Activated T-helper 2 cell treated with anti-CD3 and anti-CD28 coated beads, Interferon-gamma antibody, Interleukin-2, Interleukin-4, amounts not matched to agents 10 μg/mL and 5 μg/mL and 100 μg/mL, durations not matched to agents 14 hours and 24 hours and 36 hours (primary cell): ENCODE measurements around the gene PPP2R2C. TPM values are rescaled to one million over a fixed set of nuclear protein-coding genes. Genes with fewer than 3 reads are reported as not detected.

Source experiments
- DNase-seq: peaks from one replicate; pipeline ENCODE4 v3.0.0; 2021; ENCODE audit warnings: low spot score
- H3K27ac Mint-ChIP-seq: one replicate; pipeline ENCODE4 v1.8.0; 2021; ENCODE audit warnings: mixed read lengths
- H3K27me3 Mint-ChIP-seq: one replicate; pipeline ENCODE4 v1.8.0; 2021; ENCODE audit warnings: low read depth, mixed read lengths
- H3K36me3 Mint-ChIP-seq: one replicate; pipeline ENCODE4 v1.8.0; 2021; ENCODE audit warnings: low read depth, mixed read lengths
- H3K4me1 Mint-ChIP-seq: one replicate; pipeline ENCODE4 v1.8.0; 2021; ENCODE audit warnings: low read depth, mixed read lengths
- H3K4me3 Mint-ChIP-seq: one replicate; pipeline ENCODE4 v1.8.0; 2021; ENCODE audit warnings: low read depth, mild to moderate bottlenecking, moderate library complexity, mixed read lengths
- H3K9me3 Mint-ChIP-seq: one replicate; pipeline ENCODE4 v1.8.0; 2021; ENCODE audit warnings: mixed read lengths
- intact Hi-C: fragments of 100-400 bp; cut with micrococcal nuclease; formaldehyde crosslinking; loops from one replicate; pipeline ENCODE4 v1.15.1; 2023
- total RNA-seq: library from RNA; stranded (reverse); gene quantifications from 2 replicates; pipeline ENCODE4 v1.2.3, GENCODE V29; 2022

The PPP2R2C gene
- total RNA-seq, 1 donor from 2014 or later: not detected

DNA sequence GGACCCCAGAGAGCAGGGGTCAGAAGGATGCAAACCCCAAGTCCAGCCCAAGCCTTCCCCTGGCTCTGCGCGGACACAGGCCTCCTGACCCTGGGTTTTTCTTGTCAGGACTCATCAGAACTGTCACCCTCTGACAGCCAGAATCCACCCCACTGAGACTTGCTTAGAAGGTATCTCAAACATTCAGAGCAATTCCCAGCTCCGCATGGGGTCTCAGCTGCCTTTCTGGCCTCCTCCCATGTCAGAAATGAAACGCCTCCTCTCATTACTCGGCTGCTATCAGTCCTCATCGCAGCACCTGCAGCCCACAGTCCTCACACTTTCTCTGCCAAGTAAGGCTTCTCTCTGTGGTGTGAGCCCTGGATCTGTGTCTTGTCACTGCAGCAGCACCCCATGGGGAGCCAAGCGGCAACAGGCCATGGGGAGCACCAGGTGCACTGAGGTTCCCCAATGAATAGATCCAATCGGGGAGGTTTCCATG, 105.0 kb downstream of the PPP2R2C start:
- intact Hi-C loops: no loop called here

DNA sequence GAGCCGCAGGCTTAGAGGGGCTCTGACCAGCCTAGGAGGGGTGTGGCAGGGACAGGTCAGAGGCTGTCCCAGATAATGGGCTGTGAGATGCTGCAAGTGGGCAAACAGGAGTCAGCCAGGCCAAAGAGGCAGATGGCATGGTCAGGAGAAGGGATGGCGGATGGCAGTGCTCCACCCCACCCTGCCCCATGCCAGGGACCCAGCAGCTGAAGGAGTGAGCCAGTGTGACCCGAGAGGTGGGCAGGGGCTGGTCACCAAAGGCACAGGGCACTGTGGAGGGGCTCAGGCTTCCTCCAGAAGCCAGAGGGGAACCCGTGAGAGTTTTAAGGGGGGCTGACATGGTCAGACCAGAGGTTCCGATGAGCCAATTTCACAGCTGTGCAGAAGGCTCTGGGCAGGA, 105.8 kb downstream of the PPP2R2C start:
- no peak for DNase-seq
- Mint-ChIP-seq H3K27me3 (no peaks in the 10 kb centered on the region), H3K9me3 (no peaks in the 10 kb centered on the region), H3K36me3 (no peaks in the 10 kb centered on the region), H3K4me3 (no peak overlapping the region), H3K27ac (no peak overlapping the region), H3K4me1 (no peaks in the 10 kb centered on the region)
- intact Hi-C loops: no loop called here

More for the DNA sequence above, 105.0 kb downstream of the PPP2R2C start:
- H3K36me3 Mint-ChIP-seq: no peaks in the 10 kb centered on the region
- DNase-seq: no peak
- no peaks in the 10 kb centered on the region for H3K27me3 Mint-ChIP-seq
- no peak overlapping the region for H3K4me3 Mint-ChIP-seq
- H3K27ac Mint-ChIP-seq: no peak overlapping the region
- no peaks in the 10 kb centered on the region for H3K4me1 Mint-ChIP-seq
- no peaks in the 10 kb centered on the region for H3K9me3 Mint-ChIP-seq

DNA sequence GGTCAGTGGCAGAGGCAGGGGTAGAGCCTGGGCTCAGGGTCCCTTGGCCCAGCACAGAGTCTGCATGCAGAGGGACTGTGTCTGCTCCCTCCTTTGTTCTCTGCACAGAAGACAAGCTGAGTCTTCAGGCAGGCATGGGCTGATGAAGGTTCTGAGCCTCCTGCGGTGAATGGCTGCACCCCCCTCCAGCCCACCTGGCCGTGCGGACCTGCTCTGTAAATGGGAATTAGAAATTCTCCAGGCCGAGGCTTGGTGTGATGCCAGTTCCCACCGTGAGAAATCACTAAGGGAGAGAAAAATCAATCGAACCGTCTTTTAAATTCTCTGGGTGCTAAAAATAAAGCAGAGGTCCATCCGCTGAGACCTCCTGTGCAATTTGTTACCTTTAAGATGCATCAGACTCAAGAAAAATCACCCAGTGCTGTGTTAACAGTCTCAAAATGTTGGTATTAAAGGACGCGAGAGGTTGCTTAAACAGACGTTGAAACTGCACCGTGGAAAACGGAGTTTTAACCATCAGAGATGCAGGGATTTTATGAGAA, 106.8 kb downstream of the PPP2R2C start:
- H3K9me3 Mint-ChIP-seq: no peaks in the 10 kb centered on the region
- no peaks in the 10 kb centered on the region for H3K36me3 Mint-ChIP-seq
- no peaks in the 10 kb centered on the region for H3K27me3 Mint-ChIP-seq
- no peaks in the 10 kb centered on the region for H3K4me1 Mint-ChIP-seq
- intact Hi-C loops: no loop called here
- no peak overlapping the region for H3K4me3 Mint-ChIP-seq
- no peak overlapping the region for H3K27ac Mint-ChIP-seq
- no peak for DNase-seq

GRCh38 chr4:6364581-6364980, 107.8 kb downstream of the PPP2R2C start:
- Mint-ChIP-seq H3K4me1 (no peaks in the 10 kb centered on the region), H3K27me3 (no peaks in the 10 kb centered on the region), H3K27ac (no peak overlapping the region), H3K4me3 (no peak overlapping the region), H3K9me3 (no peaks in the 10 kb centered on the region), H3K36me3 (no peaks in the 10 kb centered on the region)
- intact Hi-C loops: no loop called here
- no peak for DNase-seq

GRCh38 chr4:6364146-6364545, 108.3 kb downstream of the PPP2R2C start:
- no peak for DNase-seq
- intact Hi-C loops: no loop called here
- Mint-ChIP-seq H3K4me1 (no peaks in the 10 kb centered on the region), H3K9me3 (no peaks in the 10 kb centered on the region), H3K4me3 (no peak overlapping the region), H3K27me3 (no peaks in the 10 kb centered on the region), H3K27ac (no peak overlapping the region), H3K36me3 (no peaks in the 10 kb centered on the region)

- Mint-ChIP-seq H3K4me3 (no peak overlapping the region), H3K4me1 (no peaks in the 10 kb centered on the region), H3K27me3 (no peaks in the 10 kb centered on the region), H3K9me3 (no peaks in the 10 kb centered on the region), H3K36me3 (no peaks in the 10 kb centered on the region), H3K27ac (no peak overlapping the region)
- DNase-seq: peak; percentile 18
- intact Hi-C loops: no loop called here
These were observed 109.5 kb downstream of the PPP2R2C start for GRCh38 chr4:6362896-6363295.

- H3K27ac Mint-ChIP-seq: no peak overlapping the region
- intact Hi-C loops: no loop called here
- no peaks in the 10 kb centered on the region for H3K9me3 Mint-ChIP-seq
- no peak for DNase-seq
- H3K4me3 Mint-ChIP-seq: no peak overlapping the region
- H3K4me1 Mint-ChIP-seq: no peaks in the 10 kb centered on the region
- H3K36me3 Mint-ChIP-seq: no peaks in the 10 kb centered on the region
- no peaks in the 10 kb centered on the region for H3K27me3 Mint-ChIP-seq
These were observed 110.0 kb downstream of the PPP2R2C start for GRCh38 chr4:6362243-6362885.

DNA sequence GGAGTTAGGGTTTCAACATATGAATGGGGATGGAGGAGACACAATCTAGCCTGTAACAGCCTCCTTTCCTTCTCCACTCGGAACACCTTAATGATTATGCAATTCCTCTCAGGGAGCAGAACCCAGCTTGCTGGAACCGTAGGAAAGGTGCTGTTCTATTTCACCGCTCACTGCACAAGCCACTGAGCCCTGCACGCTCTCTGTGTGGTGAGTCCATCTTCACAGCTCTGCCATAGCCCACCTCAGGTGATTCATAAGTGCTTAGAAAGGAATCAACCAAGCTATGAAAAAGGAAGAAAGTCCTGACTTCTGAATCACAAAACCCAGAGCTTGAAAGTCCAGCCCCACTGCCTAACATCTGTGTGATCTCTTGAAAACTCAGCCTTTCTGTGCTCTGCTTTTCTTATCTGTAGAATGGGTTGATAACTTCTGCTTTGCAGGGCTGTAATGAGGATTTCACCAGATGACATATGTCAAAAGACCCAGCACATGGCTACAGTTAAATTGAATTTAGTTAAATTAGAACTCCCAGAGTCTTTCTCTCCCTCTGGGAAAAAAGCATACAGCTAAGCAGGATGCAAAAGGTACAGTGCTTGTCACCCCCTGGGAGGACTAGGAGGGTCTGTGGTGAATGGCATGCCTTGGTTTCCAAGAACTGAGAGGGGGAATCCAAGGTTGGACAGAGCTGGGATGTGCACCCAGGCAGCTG, 111.2 kb downstream of the PPP2R2C start:
- intact Hi-C loops: no loop called here
- Mint-ChIP-seq H3K27me3 (no peaks in the 10 kb centered on the region), H3K4me1 (no peaks in the 10 kb centered on the region), H3K27ac (no peak overlapping the region), H3K9me3 (no peaks in the 10 kb centered on the region), H3K4me3 (no peak overlapping the region), H3K36me3 (no peaks in the 10 kb centered on the region)
- no peak for DNase-seq

GRCh38 chr4:6360385-6360784, 112.0 kb downstream of the PPP2R2C start:
- Mint-ChIP-seq H3K27me3 (no peaks in the 10 kb centered on the region), H3K36me3 (no peaks in the 10 kb centered on the region), H3K4me3 (no peak overlapping the region), H3K4me1 (no peaks in the 10 kb centered on the region), H3K27ac (no peak overlapping the region), H3K9me3 (no peaks in the 10 kb centered on the region)
- no peak for DNase-seq
- intact Hi-C loops: no loop called here

DNA sequence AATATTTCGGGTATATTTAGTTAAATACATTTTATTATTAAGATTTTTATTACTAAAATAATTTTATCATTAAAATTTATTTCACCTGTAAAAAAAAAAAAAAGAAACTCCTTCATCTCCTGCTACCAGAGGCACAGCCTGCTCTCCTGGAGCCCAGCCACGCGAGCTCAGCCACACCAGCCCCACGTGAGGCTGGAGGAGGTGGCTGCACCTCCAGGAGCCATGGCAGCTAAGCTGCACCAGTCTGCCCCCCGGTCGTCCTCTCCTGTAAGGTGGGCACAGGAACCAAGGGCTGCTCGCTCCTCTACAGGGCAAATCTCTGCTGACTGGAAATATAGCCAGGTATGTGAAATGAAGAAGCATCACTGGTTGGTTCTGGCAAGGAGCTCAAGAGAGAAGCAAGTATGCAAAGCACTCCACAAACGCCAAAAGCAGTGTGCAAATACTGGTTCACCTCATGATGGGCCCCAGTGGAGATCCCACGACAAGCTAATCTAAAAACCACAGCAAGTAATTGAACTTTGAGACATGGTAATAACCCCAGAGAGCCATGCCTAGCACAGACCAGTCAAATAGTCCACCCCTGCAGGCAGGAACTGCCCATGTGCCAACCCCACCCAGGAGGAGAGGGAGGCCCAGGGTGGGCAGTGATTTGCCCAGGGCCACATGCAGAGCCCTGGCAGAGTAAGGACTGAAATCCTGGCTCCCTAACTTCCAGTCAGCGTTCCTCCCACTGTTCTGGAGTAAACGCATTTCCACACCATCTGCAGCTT, 112.7 kb downstream of the PPP2R2C start:
- Mint-ChIP-seq H3K4me1 (no peaks in the 10 kb centered on the region), H3K27me3 (no peaks in the 10 kb centered on the region), H3K27ac (no peak overlapping the region), H3K9me3 (no peaks in the 10 kb centered on the region), H3K4me3 (no peak overlapping the region), H3K36me3 (no peaks in the 10 kb centered on the region)
- DNase-seq: no peak
- intact Hi-C loops: no loop called here

- intact Hi-C loops: no loop called here
- Mint-ChIP-seq H3K4me3 (no peak overlapping the region), H3K27ac (no peak overlapping the region), H3K9me3 (no peaks in the 10 kb centered on the region), H3K27me3 (no peaks in the 10 kb centered on the region), H3K36me3 (no peaks in the 10 kb centered on the region), H3K4me1 (no peaks in the 10 kb centered on the region)
- no peak for DNase-seq
These were observed 114.9 kb downstream of the PPP2R2C start for GRCh38 chr4:6357476-6357875.

DNA sequence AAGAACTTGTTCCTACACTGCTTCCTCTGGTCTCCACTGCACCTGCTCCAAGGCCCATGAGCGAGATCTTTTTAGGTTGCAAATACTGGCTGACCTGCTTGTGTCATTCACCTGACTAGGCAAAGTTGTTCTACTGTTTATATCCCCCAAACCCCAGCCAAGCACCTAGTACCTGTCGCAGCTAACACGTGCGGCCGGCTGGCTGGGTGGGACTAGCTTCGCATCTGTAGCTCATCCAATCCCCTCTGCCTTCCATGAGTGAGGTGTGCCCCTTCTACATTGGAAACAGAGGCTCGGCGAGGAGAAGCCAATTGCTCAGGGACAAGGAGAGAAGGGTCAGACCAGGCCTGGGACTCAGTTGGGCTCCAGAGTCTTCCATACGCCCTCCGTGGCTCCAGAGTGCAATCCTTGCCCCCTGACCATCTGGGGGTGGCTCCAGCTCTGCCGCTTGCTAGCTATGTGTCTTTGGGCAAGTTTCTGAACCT, 116.3 kb downstream of the PPP2R2C start:
- no peak for DNase-seq
- no peaks in the 10 kb centered on the region for H3K4me1 Mint-ChIP-seq
- intact Hi-C loops: no loop called here
- no peak overlapping the region for H3K4me3 Mint-ChIP-seq
- H3K36me3 Mint-ChIP-seq: no peaks in the 10 kb centered on the region
- H3K27ac Mint-ChIP-seq: no peak overlapping the region
- H3K9me3 Mint-ChIP-seq: no peaks in the 10 kb centered on the region
- no peaks in the 10 kb centered on the region for H3K27me3 Mint-ChIP-seq

GRCh38 chr4:6355052-6355451, 117.4 kb downstream of the PPP2R2C start:
- no peaks in the 10 kb centered on the region for H3K27me3 Mint-ChIP-seq
- H3K9me3 Mint-ChIP-seq: no peaks in the 10 kb centered on the region
- no peak overlapping the region for H3K27ac Mint-ChIP-seq
- H3K36me3 Mint-ChIP-seq: no peaks in the 10 kb centered on the region
- DNase-seq: no peak
- intact Hi-C loops: no loop called here
- H3K4me3 Mint-ChIP-seq: no peak overlapping the region
- H3K4me1 Mint-ChIP-seq: no peaks in the 10 kb centered on the region
